Osteocyte (in vitro differentiated cells): ENCODE data around the gene SPATA31A3. TPM values are rescaled to one million over a fixed set of nuclear protein-coding genes. Genes with fewer than 3 reads are reported as not detected.
"Not testable (repeated sequence)": the region's sequence is repeated elsewhere in the genome, so short reads cannot be mapped to it uniquely, and the experiment has no call there.

ENCODE experiments used
- DNase-seq: peaks from one replicate; pipeline ENCODE4 v3.0.0; 2021; ENCODE audit warnings: mixed read lengths; ENCODE audit not compliant: unreplicated experiment; ENCODE audit errors: extremely low spot score
- H3K27ac Mint-ChIP-seq: one replicate; pipeline ENCODE4 v1.8.0; 2021; ENCODE audit warnings: mild to moderate bottlenecking, mixed read lengths; ENCODE audit not compliant: unreplicated experiment
- H3K27me3 Mint-ChIP-seq: one replicate; pipeline ENCODE4 v1.8.0; 2021; ENCODE audit warnings: mixed read lengths; ENCODE audit not compliant: unreplicated experiment
- H3K36me3 Mint-ChIP-seq: one replicate; pipeline ENCODE4 v1.8.0; 2021; ENCODE audit warnings: mixed read lengths; ENCODE audit not compliant: unreplicated experiment
- H3K4me1 Mint-ChIP-seq: one replicate; pipeline ENCODE4 v1.8.0; 2021; ENCODE audit warnings: mixed read lengths; ENCODE audit not compliant: unreplicated experiment
- H3K4me3 Mint-ChIP-seq: one replicate; pipeline ENCODE4 v1.8.0; 2021; ENCODE audit warnings: mild to moderate bottlenecking, moderate library complexity, mixed read lengths; ENCODE audit not compliant: unreplicated experiment
- H3K9me3 Mint-ChIP-seq: one replicate; pipeline ENCODE4 v1.8.0; 2021; ENCODE audit warnings: mixed read lengths; ENCODE audit not compliant: unreplicated experiment
- long read RNA-seq: library from polyadenylated mRNA; unstranded; transcript quantifications from one replicate; pipeline ENCODE4 v2.0.0, GENCODE V29; 2021
- total RNA-seq: library from RNA; stranded (reverse); gene quantifications from 2 replicates; pipeline ENCODE4 v1.2.1, GENCODE V29; 2021

Gene SPATA31A3
- not detected in 2 replicates for total RNA-seq
- long read RNA-seq: 0 reads

DNA sequence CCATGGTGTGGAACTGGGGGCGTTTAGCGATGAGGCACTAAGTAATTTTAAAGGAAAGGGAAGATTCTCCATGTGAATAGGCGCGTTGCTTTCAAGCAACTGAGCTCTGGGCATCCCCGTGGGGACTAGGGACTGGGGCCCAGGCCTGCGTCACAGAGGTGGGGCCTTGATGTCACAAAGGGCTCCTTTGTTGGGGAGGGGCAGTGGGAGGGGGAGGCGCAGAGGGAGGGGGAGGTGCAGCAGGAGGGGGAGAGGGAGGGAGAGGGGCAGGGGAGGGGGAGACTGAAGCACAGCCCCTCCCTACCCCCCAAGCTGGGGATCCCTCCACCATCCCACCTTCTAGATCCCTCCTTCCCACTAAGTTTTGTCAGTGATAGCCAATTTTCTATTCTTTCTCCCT, at the start of gene SPATA31A3:
Gene SPATA31A3, minus strand, starts transcription at position 101 of the 400 bp plus-strand sequence. Its CDS starts 29 bp downstream, at position 72.
- H3K4me3 Mint-ChIP-seq, H3K27me3 Mint-ChIP-seq, H3K27ac Mint-ChIP-seq, H3K9me3 Mint-ChIP-seq, DNase-seq, H3K4me1 Mint-ChIP-seq, H3K36me3 Mint-ChIP-seq: not testable (repeated sequence)

DNA sequence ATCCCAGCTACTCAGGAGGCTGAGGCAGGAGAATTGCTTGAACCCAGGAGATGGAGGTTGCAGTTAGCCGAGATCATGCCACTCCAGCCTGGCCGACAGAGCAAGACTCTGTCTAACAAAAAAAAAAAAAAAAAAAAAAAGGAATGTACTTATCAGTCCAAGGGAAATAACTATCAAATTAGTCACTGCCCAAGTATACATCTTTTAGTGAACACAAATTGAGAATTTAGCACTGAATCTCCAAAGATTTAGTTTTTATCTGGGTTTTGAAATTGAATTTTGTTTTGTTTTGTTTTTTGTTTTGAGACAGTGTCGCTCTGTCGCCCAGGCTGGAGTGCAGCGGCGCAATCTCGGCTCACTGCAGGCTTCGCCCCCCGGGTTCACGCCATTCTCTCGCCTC, 39.8 kb downstream of the SPATA31A3 start:
- not testable (repeated sequence) for H3K27me3 Mint-ChIP-seq, DNase-seq, H3K27ac Mint-ChIP-seq, H3K9me3 Mint-ChIP-seq, H3K4me1 Mint-ChIP-seq, H3K4me3 Mint-ChIP-seq, H3K36me3 Mint-ChIP-seq

DNA sequence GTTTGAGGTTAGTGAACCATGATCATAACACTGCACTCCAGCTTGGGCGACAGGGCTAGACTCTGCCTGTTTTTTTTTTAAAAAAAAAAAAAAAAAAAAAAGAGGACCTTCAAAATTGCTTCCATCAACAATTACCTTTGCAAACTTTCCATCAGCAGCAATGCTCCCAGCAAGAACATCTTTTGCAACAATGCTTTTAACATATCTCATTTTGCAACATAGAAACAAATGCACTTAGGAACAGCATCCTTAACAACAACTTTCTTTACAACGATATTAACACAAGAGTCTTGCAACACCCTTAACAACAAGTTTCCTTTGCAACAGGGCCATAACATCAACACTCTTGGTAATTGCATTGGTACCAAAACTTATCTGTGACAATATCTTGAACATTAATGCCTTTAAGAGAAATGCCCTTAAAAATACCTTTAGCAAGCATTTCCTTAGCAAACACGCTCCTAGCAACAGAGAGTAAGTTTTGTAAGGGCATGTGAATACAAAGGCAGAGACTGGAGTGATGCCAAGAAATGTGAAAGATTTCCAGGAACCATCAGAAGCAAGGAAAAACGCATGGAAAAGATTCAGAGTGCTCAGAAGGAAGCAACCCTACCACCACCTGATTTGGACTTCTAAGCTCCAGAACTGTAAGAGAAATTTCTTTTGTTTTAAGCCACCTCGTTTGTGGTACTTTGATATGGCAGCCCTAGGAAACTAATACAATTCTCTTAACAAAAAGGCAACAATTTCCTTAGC, 49.8 kb downstream of the SPATA31A3 start:
- H3K36me3 Mint-ChIP-seq, H3K4me1 Mint-ChIP-seq, H3K9me3 Mint-ChIP-seq, H3K27ac Mint-ChIP-seq, H3K4me3 Mint-ChIP-seq, DNase-seq, H3K27me3 Mint-ChIP-seq: not testable (repeated sequence)

DNA sequence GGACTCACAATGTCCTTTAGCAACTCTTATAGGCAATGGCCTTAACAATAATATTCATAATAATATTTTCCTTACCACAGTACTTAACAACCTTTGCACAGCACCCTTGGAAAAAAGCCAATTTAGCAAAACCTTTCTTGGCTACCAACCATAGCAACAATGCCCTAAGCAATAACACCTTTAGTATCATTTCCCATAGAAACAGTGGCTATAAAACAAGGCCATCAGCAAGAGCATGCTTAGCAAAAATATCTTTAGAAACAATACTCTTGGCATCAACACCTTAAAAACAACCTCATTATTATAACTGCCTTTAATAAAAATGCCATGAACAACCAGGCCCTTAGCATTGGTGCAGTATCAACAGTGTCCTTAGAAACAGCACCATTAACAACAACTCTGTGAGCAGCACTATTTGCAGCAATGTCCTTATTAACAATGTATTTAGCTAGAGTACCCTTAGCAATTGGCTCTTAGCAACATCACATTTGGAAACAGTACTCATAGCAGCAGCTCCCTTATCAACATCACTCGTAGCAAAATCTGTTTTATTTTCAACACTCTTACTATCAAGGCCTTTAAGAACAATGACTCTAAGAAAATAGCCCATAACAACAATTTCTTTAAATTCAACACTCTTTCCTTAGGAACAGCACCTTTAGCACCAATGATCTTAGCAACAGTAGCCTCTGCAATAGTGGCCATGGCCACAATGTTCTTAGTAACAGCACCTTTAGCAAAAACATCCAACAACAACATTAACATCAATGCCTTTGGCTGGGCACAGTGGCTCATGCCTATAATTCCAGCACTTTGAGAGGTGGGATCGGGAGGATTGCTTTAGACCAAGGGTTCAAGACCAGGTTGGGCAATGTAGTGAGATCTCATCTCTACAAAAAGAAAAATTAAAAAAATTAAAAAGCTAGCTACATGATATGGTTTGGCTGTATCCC, 52.2 kb downstream of the SPATA31A3 start:
- not testable (repeated sequence) for DNase-seq, H3K9me3 Mint-ChIP-seq, H3K4me3 Mint-ChIP-seq, H3K4me1 Mint-ChIP-seq, H3K27ac Mint-ChIP-seq, H3K36me3 Mint-ChIP-seq, H3K27me3 Mint-ChIP-seq

DNA sequence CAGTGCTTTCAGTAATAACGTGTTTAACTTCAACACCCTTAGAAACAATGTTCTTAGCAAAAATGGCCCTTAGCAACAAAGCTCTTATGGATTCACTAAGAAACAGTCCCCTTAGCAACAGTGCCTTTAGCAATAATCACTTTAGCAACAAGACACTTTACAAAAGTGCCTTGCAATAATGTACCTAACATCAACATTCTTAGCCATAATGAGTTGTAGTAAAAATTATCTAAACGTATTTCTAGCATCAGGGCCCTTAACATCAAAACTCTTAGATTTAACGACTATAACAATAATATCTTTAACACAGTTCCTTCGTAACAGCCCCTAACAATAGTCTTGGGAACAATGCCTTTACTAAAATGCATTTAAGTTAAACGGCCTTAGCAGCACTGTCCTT, 54.0 kb downstream of the SPATA31A3 start:
- H3K27ac Mint-ChIP-seq, H3K4me3 Mint-ChIP-seq: not testable (repeated sequence)

DNA sequence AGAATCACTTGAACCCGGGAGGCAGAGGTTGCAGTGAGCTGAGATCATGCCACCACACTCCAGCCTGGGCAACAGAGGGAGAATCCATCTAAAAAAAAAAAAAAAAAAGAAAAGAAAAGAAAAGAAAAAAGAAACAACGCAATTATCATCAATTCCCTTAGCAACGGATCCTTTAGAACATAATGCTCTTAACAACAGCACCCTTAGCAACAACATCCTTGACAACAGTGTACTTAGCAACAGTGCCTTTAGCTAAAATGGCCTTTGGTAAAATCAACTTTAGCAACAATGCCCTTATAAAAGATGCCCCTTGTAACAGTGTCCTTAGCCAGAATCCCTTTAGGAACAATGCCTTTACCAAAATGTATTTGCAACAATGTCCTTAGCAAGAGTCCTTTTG, 54.7 kb downstream of the SPATA31A3 start:
- H3K27me3 Mint-ChIP-seq, H3K9me3 Mint-ChIP-seq, DNase-seq, H3K36me3 Mint-ChIP-seq, H3K4me1 Mint-ChIP-seq, H3K27ac Mint-ChIP-seq, H3K4me3 Mint-ChIP-seq: not testable (repeated sequence)

More for the DNA sequence above, 54.0 kb downstream of the SPATA31A3 start:
- H3K9me3 Mint-ChIP-seq, H3K4me1 Mint-ChIP-seq, DNase-seq, H3K36me3 Mint-ChIP-seq, H3K27me3 Mint-ChIP-seq: not testable (repeated sequence)

Other genes starting within 250 kb of the SPATA31A3 start
- 5.1 and 5.5 TPM in 2 replicates for gene ZNF658, start 91.8 kb downstream of the SPATA31A3 start, total RNA-seq